ENCODE results near the gene C2CD2L.
"Not testable (repeated sequence)": the region's sequence is repeated elsewhere in the genome, so short reads cannot be mapped to it uniquely, and the experiment has no call there.

C2CD2L gene

GRCh38 chr11:119152043-119152442 is 44.9 kb downstream of the C2CD2L start:
- DNase-seq (ENCODE audit: low read depth in 3 of 3), result no peak

- DNase-seq (ENCODE audit: low read depth in 3 of 3), result no peak
Observed at GRCh38 chr11:119152604-119153003, 45.5 kb downstream of the C2CD2L start.

- no peak for DNase-seq (ENCODE audit: low read depth in 3 of 3)
Observed at GRCh38 chr11:119153049-119153818, 46.1 kb downstream of the C2CD2L start.

GRCh38 chr11:119154178-119154577 is 47.0 kb downstream of the C2CD2L start:
- DNase-seq (ENCODE audit: low read depth in 3 of 3), result no peak

GRCh38 chr11:119155733-119156492 is 48.8 kb downstream of the C2CD2L start:
- no peak for DNase-seq (ENCODE audit: low read depth in 3 of 3)

- DNase-seq (ENCODE audit: low read depth in 3 of 3), result no peak
Observed at GRCh38 chr11:119156496-119156895, 49.4 kb downstream of the C2CD2L start.

GRCh38 chr11:119157063-119157462 is 49.9 kb downstream of the C2CD2L start:
- DNase-seq (ENCODE audit: low read depth in 3 of 3), result no peak

GRCh38 chr11:119158467-119158866 is 51.3 kb downstream of the C2CD2L start:
- no peak for DNase-seq (ENCODE audit: low read depth in 3 of 3)

- no peak for DNase-seq (ENCODE audit: low read depth in 3 of 3)
Observed at GRCh38 chr11:119160151-119160550, 53.0 kb downstream of the C2CD2L start.

GRCh38 chr11:119161871-119162270 is 54.7 kb downstream of the C2CD2L start:
- DNase-seq (ENCODE audit: low read depth in 3 of 3), result no peak

GRCh38 chr11:119166368-119167076 is 59.4 kb downstream of the C2CD2L start:
- no peak for DNase-seq (ENCODE audit: low read depth in 3 of 3)

- not testable (repeated sequence) for DNase-seq (ENCODE audit: low read depth in 3 of 3)
Observed at GRCh38 chr11:119167077-119167458, 59.9 kb downstream of the C2CD2L start.

- DNase-seq (ENCODE audit: low read depth in 3 of 3), result no peak
Observed at GRCh38 chr11:119167933-119168332, 60.8 kb downstream of the C2CD2L start.
